ENCODE results near the gene CFAP100.

GRCh38 chr3:126434931-126435411 is 40.3 kb downstream of the CFAP100 start:
- no peak for TF ChIP-seq SMARCC2 (IDR thresholded peaks at IDR 0.05; ENCODE audit: low read depth)
- no peak for TF ChIP-seq CLOCK (CRISPR knock-in tag; IDR thresholded peaks at IDR 0.05; ENCODE audit: borderline replicate concordance)
- no peak for TF ChIP-seq NR3C1 (CRISPR knock-in tag; IDR thresholded peaks at IDR 0.05)
- TF ChIP-seq SMC3 (conservative IDR thresholded peaks at IDR 0.05; ENCODE audit: insufficient read depth, low read depth, low read length) = no peak
- TF ChIP-seq SPI1 (IDR thresholded peaks at IDR 0.05; ENCODE audit: borderline replicate concordance, low read depth, low read length) = no peak
- TF ChIP-seq MAFK (IDR thresholded peaks at IDR 0.05; ENCODE audit: low read length) = no peak
- no peak for TF ChIP-seq KLF10 (CRISPR knock-in tag; IDR thresholded peaks at IDR 0.05)
- no peak for TF ChIP-seq KDM4B (IDR thresholded peaks at IDR 0.05; ENCODE audit: borderline replicate concordance in 2 of 2, low read depth in 1 of 2)
- TF ChIP-seq AFF1 (IDR thresholded peaks at IDR 0.05; ENCODE audit: low read depth in 1 of 2, partially characterized antibody in 2 of 2) = no peak
- TF ChIP-seq FOXP1 (CRISPR knock-in tag; IDR thresholded peaks at IDR 0.05) = no peak
- no peak for TF ChIP-seq FOXP4 (CRISPR knock-in tag; IDR thresholded peaks at IDR 0.05; ENCODE audit: borderline replicate concordance)
- no peak for TF ChIP-seq CBFB (CRISPR knock-in tag; IDR thresholded peaks at IDR 0.05)

Data from K562 (cell line).